LoVo (cell line): ENCODE results near the gene YBEY.
"Not testable (repeated sequence)": the region's sequence is repeated elsewhere in the genome, so short reads cannot be mapped to it uniquely, and the experiment has no call there.

Experiments used
- DNase-seq: peaks from one replicate; pipeline ENCODE4 v3.0.0-alpha.2; 2016; ENCODE audit warnings: low spot score

Gene YBEY

GRCh38 chr21:46285761-46286647, at the start of gene YBEY:
Gene YBEY (plus strand): TSS chr21:46286342. CDS start chr21:46286914, 572 bp downstream.
- DNase-seq, result peak; percentile 90

- no peak for DNase-seq
These were observed 48.7 kb upstream of the YBEY start for GRCh38 chr21:46237474-46237873.

GRCh38 chr21:46239817-46240325, 46.3 kb upstream of the YBEY start:
- DNase-seq, result no peak

GRCh38 chr21:46241577-46241976, 44.6 kb upstream of the YBEY start:
- not testable (repeated sequence) for DNase-seq

- DNase-seq, result no peak
These were observed 42.8 kb upstream of the YBEY start for GRCh38 chr21:46243325-46243724.

GRCh38 chr21:46243960-46244361, 42.2 kb upstream of the YBEY start:
- no peak for DNase-seq

- no peak for DNase-seq
These were observed 41.5 kb upstream of the YBEY start for GRCh38 chr21:46244602-46245001.

- DNase-seq, result no peak
These were observed 40.8 kb upstream of the YBEY start for GRCh38 chr21:46245213-46245915.

GRCh38 chr21:46246345-46246744, 39.8 kb upstream of the YBEY start:
- no peak for DNase-seq

GRCh38 chr21:46247699-46248421, 38.3 kb upstream of the YBEY start:
- DNase-seq, result no peak

- DNase-seq, result no peak
These were observed 37.7 kb upstream of the YBEY start for GRCh38 chr21:46248422-46248782.

- no peak for DNase-seq
These were observed 37.3 kb upstream of the YBEY start for GRCh38 chr21:46248827-46249226.

GRCh38 chr21:46250146-46250725, 35.9 kb upstream of the YBEY start:
- no peak for DNase-seq

GRCh38 chr21:46252840-46253239, 33.3 kb upstream of the YBEY start:
- DNase-seq, result no peak

- DNase-seq, result no peak
These were observed 32.5 kb upstream of the YBEY start for GRCh38 chr21:46253610-46254124.

- no peak for DNase-seq
These were observed 31.8 kb upstream of the YBEY start for GRCh38 chr21:46254208-46254975.

- DNase-seq, result no peak
These were observed 31.0 kb upstream of the YBEY start for GRCh38 chr21:46255166-46255565.

GRCh38 chr21:46255758-46256337, 30.3 kb upstream of the YBEY start:
- no peak for DNase-seq

- no peak for DNase-seq
These were observed 29.6 kb upstream of the YBEY start for GRCh38 chr21:46256501-46256994.

GRCh38 chr21:46264046-46264689, 22.0 kb upstream of the YBEY start:
- no peak for DNase-seq
